ENCODE data around the gene WNK4.
A peak's percentile ranks its signal among the peaks of the same experiment; 100 is the strongest.

WNK4 gene

GRCh38 chr17:42782166-42783061 is 2.0 kb downstream of the WNK4 start:
- H3K4me3 ChIP-seq (ENCODE audit: low read length), result peak overlapping the region; percentile 78
- DNase-seq (ENCODE audit: low read depth), result no peak
- TF ChIP-seq, protein P1, sequence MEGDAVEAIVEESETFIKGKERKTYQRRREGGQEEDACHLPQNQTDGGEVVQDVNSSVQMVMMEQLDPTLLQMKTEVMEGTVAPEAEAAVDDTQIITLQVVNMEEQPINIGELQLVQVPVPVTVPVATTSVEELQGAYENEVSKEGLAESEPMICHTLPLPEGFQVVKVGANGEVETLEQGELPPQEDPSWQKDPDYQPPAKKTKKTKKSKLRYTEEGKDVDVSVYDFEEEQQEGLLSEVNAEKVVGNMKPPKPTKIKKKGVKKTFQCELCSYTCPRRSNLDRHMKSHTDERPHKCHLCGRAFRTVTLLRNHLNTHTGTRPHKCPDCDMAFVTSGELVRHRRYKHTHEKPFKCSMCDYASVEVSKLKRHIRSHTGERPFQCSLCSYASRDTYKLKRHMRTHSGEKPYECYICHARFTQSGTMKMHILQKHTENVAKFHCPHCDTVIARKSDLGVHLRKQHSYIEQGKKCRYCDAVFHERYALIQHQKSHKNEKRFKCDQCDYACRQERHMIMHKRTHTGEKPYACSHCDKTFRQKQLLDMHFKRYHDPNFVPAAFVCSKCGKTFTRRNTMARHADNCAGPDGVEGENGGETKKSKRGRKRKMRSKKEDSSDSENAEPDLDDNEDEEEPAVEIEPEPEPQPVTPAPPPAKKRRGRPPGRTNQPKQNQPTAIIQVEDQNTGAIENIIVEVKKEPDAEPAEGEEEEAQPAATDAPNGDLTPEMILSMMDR (conservative IDR thresholded peaks at IDR 0.05; ENCODE audit: low read length), result no peak

GRCh38 chr17:42783062-42783790 is 2.8 kb downstream of the WNK4 start:
- peak overlapping the region; percentile 78 for H3K4me3 ChIP-seq (ENCODE audit: low read length)
- peak; percentile 78 for DNase-seq (ENCODE audit: low read depth)
- TF ChIP-seq, protein P1 (conservative IDR thresholded peaks at IDR 0.05; ENCODE audit: low read length), result no peak

DNA sequence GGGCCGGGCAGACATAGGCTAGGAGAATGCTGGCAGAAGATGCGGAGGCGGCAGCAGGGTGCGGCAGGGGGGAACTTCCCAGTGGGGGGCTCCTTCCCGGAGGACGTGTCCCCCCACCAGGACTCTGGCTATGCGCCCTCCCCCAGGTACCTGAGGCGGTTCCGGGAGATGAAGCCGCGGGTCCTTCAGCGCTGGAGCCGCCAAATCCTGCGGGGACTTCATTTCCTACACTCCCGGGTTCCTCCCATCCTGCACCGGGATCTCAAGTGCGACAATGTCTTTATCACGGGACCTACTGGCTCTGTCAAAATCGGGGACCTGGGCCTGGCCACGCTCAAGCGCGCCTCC is 3.4 kb downstream of the WNK4 start:
- no peak for DNase-seq (ENCODE audit: low read depth)

GRCh38 chr17:42784409-42784808 is 4.0 kb downstream of the WNK4 start:
- no peak for DNase-seq (ENCODE audit: low read depth)
- TF ChIP-seq, protein P1 (conservative IDR thresholded peaks at IDR 0.05; ENCODE audit: low read length), result no peak
- no peak overlapping the region for H3K4me3 ChIP-seq (ENCODE audit: low read length)

More for the DNA sequence above, 3.4 kb downstream of the WNK4 start:
- TF ChIP-seq, protein P1 (conservative IDR thresholded peaks at IDR 0.05; ENCODE audit: low read length), result no peak
- peak overlapping the region; percentile 12 for H3K4me3 ChIP-seq (ENCODE audit: low read length)

GRCh38 chr17:42784811-42785592 is 4.6 kb downstream of the WNK4 start:
- TF ChIP-seq, protein P1 (conservative IDR thresholded peaks at IDR 0.05; ENCODE audit: low read length), result no peak
- no peak for DNase-seq (ENCODE audit: low read depth)
- H3K4me3 ChIP-seq (ENCODE audit: low read length), result no peak overlapping the region

GRCh38 chr17:42787266-42787665 is 6.9 kb downstream of the WNK4 start:
- no peak overlapping the region for H3K4me3 ChIP-seq (ENCODE audit: low read length)
- DNase-seq (ENCODE audit: low read depth), result no peak
- TF ChIP-seq, protein P1 (conservative IDR thresholded peaks at IDR 0.05; ENCODE audit: low read length), result no peak
